Measurements from ENCODE around the gene DDC.

Gene DDC

GRCh38 chr7:50564640-50565558 is at the start of gene DDC:
Gene DDC (minus strand): TSS chr7:50565405. CDS start chr7:50544085, 21,320 bp downstream.
- no peak for DNase-seq (ENCODE audit: low spot score)

DNA sequence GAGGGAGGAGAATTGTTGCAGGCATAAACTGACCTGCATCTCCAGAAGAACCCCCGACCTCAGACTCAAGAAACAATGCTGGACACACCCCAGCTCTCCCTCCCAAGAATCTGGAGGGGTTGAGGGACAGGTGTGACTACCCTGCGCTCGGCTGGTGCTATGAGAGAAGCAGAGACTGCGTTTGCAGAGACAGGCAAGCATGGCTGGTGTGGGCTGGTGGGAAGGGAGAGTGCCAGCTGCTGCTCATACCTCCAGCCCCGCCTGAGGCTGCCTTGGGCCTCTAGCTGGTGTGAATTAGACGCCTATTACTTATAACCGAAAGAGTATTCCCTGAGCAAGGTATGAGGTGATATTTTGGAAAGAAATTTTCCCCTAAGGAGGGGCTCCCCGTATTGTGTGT is 48.3 kb upstream of the DDC start:
- DNase-seq (ENCODE audit: low spot score), result peak; percentile 29

DNA sequence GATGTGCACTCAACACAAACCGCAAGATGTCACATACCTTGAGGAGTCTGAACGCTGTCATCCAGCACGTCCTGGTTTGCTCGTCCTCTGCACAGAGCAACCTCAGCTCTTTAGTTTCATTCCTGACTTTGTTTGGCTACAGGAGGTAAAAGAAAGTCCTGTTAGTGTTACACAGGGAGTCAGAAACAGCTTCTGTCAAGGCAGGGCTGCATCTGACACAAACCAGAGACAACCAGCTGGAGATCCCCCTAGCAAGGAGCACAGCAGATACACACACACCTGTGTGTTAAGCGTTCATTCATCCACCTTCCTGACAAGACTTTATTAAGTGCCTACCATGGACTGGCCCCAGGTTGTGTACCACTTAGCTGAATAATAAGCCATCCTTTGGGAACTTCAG is 47.5 kb upstream of the DDC start:
- peak; percentile 14 for DNase-seq (ENCODE audit: low spot score)

DNA sequence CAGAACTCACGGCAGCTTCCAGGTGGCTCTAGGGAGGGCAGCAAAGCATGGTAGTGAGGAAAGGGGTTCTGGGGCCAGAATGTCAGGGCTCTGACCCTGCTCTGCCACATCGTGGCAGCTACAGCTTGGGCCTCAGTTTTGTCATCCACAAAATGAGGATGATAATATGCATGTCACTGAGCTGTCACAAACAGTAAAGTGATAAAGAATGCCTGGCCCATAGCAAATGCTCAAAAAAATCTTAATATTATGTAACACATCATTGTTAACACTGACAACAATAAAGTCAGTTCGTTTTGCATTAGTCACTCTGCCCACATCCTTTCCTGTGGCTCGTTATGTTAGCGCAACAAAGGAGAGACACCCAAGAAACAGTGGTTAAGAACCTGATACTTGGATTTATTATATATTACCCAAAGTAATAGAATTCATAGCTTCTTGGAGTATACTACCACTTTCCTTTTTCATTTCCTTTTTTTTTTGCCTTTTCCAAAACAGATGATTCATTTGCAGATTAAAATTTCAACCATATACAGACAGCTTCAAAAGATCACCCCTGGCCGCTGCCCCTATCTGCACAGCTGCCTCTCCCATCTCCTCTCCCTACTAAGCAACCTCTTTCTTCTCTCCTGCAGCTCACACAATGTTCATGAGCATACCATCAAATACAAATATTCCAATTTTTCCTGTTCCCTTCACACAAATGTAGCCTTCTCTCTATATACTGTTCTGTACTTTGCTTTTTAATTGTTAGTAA is 45.5 kb upstream of the DDC start:
- no peak for DNase-seq (ENCODE audit: low spot score)

DNA sequence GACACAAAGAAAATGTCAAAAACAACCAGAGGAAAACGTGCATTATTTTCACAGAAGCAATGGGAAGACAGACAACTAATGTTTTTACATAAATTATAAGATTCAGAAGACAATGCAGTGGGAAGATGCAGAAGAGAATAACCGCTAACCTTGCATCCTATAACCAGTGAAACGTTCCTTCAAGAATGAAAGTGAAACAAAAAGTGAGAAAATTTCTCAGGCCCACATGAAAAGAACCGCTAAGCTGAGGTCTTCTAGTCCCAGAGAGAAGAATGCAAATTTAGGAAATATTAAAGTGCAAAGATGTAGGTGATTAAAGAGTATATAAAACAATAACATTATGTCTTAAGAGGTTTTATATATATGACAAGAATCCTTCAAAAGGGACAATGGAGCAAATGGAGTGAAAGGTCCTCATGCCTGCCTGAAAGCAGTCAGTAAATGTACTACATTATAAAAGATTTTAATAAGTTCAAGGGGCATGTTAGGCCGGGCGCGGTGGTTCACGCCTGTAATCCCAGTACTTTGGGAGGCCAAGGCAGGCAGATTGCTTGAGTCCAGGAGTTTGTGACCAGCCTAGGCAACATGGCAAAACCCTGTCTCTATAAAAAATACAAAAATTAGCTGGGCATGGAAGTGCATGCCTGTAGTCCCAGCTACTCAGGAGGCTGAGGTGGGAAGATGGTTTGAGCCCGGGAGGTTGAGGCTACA is 43.1 kb upstream of the DDC start:
- DNase-seq (ENCODE audit: low spot score), result no peak

GRCh38 chr7:50607524-50608125 is 42.4 kb upstream of the DDC start:
- no peak for DNase-seq (ENCODE audit: low spot score)

GRCh38 chr7:50605059-50605458 is 39.9 kb upstream of the DDC start:
- no peak for DNase-seq (ENCODE audit: low spot score)

DNA sequence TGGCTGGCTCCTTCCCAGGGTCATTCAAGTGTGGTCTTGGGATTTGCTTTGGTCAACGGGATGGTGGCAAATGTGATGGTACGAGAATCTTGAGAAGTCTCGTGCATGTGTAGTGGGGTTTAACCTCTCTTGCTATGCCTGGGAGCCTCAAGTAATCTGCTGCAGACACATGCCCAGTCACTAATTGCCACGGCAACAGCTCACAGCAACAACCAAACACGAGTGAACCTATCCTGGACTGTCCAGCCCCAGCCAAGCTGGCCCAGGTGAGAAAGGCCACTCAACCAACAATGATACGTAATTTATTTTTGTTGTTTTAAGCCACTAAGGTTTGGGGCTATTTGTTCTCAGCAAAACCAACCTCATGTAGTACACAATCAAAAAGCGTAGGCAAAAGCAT is 38.1 kb upstream of the DDC start:
- DNase-seq (ENCODE audit: low spot score), result no peak

GRCh38 chr7:50599385-50599784 is 34.2 kb upstream of the DDC start:
- no peak for DNase-seq (ENCODE audit: low spot score)

DNA sequence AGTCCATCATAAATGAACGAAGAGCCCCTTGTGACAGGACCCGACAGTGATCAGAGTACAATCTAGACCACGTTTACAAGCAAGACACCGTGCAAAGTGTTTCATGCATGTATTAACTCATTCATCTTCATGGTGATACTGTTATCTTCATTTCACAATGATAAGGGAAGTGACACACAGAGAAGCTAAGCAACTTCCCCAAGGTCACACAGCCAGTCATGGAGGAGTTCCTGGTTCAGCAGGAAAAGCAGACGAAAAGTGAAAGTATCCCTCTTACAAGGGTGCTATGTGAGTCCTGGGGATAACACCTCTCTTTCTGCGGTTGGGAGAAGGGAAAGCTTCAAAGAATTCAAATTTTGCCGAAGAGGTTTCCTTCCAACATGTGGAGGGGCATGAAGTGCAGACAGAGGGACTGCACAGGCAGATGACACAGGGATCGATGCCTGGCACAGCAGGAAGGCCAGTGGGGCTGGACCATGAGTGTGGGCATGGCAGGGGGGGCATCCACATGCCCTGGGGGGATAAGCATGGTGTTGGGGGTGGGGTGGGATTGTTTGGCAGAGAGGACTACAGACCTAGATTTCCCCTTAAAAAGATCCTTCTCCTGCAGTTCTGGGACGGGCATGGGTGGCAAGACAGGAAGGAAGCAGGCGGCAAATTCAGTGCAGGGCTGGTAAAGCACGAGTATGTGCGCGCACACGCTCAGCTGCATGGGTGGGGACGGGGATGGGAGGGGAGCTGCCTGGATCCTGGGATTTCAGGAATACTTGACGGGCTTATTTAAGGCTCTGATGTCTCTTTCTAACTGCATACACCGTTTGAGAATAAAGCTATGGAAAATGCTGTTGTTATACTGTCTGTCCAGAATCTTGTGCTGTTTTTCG is 33.5 kb upstream of the DDC start:
- DNase-seq (ENCODE audit: low spot score), result no peak

GRCh38 chr7:50596484-50596883 is 31.3 kb upstream of the DDC start:
- DNase-seq (ENCODE audit: low spot score), result no peak

DNA sequence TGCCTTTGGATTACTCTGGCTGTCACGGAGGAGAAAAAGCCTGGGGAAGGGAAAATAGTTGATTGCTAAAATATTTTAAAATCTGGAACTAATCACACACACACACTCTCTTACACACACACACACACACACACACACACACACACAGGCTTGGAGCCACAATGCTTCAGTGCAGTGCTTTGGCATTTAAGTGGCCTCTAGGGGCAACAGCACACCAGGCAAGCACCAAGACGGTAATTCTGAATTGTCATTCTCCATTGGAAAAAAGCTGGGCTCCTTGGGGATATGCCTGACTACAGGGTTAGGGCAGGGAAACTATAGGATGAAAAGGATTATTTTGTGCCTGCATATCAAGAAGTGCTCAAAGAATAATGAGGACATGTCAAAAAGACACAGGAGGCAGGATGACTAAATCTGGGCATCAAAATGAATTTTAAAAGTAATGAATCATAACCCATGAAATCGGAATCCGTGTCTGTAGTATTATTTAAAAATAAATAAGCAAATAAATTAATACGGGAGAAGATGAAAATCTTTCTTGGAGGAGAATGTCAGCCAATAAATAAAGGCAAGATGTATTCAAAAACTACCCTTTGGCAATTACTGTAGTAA is 30.4 kb upstream of the DDC start:
- DNase-seq (ENCODE audit: low spot score), result peak; percentile 59

DNA sequence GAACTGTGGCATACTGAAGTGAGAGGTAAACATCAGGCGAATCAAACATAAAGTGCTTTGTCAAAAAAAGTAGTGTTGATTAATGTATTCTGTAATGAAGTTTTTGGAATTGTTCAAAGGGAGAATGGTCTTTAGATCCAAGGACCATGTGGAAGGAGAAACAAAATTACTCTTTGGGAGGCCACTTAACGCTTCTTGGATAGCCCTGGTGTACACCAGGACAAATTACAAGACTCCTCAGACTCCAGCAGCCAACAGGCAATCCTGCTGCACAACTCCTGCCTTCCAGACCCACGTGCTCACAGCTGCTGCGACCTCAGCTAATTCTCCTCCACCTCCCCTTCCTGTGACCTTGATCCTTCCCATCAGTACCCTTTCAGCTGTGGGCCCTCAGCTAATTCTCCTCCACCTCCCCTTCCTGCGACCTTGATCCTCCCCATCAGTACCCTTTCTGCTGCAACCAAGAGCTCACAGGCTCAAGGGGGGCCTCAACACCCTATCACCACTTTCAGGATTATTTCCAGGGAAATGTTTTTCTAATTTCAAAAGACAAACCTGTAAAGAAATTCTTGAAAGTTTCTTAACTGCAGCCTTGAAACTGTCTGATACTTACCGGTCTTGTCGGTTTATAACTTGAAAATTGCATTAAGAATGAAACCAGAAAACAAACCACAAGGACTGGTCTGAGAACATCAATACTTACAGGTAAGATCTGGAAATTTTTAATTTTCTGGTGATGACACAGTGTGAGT is 29.7 kb upstream of the DDC start:
- no peak for DNase-seq (ENCODE audit: low spot score)

DNA sequence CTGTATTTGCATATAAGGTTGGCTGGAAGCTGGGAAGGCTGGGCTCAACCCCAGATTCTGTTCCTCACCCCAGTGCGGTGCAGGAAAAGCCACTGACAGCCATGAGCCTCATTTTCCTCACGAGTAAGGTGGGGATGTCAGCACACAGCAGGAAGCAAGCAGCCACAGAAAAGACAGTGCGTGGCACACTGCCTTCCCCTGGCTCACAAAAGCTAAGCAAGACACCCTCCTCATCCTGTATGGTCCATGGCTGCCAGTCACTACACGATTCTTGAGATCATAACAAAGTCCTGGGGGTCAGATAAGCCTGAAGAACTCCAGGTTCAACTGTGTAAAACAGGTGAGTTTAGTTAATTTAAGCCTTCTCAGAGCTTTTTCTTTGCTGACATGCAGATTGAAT is 28.9 kb upstream of the DDC start:
- DNase-seq (ENCODE audit: low spot score), result no peak

DNA sequence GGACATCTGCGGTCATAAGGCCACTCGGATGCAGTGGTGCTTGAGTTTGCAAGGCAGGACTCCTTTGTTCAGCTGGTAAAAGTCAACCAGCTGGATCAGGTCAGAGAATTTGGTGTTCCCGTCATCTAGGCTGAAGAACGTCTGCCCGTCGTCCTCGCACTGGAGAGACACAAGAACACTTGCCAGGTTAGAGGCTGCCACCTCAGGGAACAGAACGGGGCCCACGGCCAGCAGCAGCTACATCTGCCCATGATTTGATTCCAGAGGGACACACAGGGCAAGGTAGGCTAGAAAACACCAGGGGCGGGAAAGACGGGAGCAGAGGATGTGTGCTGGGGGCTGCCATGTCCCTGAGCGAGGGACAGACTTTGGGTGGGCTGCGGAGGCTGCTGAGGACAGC is 27.7 kb upstream of the DDC start:
- no peak for DNase-seq (ENCODE audit: low spot score)

DNA sequence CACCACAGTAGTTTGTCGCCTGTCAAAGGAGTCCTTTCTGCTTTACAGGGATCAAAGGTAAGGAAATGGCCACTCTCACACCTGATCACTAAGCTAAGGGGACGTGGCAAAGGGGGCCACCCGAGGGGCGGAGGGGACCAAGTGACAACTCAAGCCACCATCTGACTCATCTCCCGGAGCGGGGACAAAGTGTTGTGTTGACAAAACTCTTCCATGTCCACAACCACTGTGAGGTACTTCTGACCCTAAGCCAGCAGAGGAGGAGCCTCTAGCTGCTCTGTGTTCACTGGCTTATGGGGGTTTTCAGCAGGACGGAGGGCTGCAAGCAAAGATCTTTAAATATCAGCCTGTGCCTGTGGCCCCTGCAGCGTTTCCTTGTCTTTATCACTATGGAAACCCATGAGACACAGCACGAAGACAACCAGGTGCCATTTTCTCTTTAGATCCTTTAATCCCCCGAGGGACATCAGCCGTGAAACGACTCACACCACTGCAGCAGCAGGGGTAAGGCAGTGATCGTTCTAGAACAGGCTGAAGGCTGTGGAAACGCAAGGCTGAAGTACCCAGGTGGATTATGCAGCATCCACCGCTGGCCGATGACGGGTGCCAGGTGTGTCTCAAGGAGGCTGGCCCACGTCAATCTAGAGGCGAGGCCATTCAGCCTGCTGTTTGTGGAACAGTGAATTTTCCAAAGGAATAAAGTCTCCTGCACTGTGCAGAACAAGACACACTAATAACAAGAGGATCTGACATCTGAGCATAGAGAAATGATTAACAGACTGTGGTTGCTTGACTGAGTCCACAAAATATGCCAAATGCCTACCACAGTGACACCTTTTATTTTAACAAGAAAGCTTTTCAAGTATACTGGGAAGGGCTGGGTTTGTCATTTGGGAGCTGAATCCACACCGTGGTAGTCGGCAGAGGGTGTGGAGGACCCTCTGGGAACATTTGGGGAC is 26.6 kb upstream of the DDC start:
- DNase-seq (ENCODE audit: low spot score), result no peak

DNA sequence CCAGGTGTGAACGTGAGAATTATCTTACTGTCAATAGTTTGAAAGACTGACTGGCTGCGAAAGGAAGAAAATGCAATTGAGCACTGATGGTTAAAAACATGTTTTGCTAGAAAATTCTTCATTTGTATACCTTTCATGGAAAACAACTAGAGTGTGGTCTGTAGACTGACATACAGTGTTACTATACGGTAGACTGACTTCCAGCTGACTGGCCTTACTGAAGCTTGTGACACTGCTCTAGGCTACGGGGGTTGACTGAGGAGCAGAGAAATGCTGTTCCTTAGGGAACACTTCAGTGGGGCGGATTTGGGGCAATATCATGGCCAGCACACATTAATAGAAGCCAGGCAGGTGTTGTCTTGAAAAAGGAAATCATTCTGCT is 25.9 kb upstream of the DDC start:
- DNase-seq (ENCODE audit: low spot score), result no peak

DNA sequence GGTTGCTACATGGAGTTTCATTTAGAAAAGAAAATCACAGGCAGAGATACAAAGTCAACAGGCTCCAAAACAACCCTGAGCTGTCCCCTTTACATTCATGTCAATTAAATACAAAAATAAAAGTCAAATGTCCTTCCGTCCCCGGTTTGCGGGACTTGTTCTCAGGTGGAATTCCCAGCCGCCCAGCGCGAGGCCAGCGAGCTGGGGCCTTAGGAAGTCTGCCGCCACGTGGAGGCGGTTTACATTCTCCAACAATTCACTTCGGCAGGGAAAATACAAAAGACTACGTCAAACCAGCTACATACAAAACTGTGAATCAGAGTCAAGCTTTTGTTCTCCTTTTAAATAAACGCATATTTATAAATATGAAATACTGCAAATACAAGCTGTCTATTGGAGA is 25.3 kb upstream of the DDC start:
- no peak for DNase-seq (ENCODE audit: low spot score)

DNA sequence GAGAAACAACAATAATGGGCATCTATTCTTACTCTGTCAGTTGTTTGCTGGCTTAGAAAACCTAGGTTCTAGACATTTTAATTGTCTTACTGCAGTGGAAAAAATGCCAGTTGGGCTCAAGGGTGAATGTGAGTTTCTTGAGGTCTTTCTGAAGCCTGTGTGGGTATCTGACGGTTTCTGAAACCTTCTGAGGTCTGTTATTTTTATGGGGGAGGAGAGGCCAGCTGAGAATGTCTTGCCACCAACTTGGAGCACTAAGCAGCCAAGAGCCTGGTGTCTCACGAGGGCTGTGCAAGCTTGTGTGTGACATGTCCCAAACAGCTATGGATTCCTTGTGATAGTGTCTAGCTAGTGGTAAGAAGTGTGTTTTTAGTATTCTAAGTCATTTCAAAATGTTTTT is 24.2 kb upstream of the DDC start:
- no peak for DNase-seq (ENCODE audit: low spot score)

Measured in ecto neural progenitor cell (in vitro differentiated cells).